AG04449 (cell line): Measurements from ENCODE around the gene F2.

ENCODE experiments used
- CTCF ChIA-PET: fragments of 350-600 bp; formaldehyde crosslinking; extraction: SDS; loops from one replicate; lab custom pipeline; 2021; ENCODE audit warnings: antibody characterized with exemption; lab: Yijun Ruan, JAX
- POLR2A ChIA-PET: fragments of 400-600, 350-600 bp; formaldehyde crosslinking; extraction: SDS; loops from one replicate; lab custom pipeline; 2020; ENCODE audit warnings: antibody characterized with exemption, inconsistent platforms; lab: Yijun Ruan, JAX
- DNase-seq: peaks from one replicate; pipeline ENCODE4 v3.0.0-alpha.2; 2010; ENCODE audit warnings: low read depth, low spot score
- H3K4me3 ChIP-seq: 2 replicates; pipeline ENCODE4 v1.5.1; 2011; ENCODE audit warnings: low read depth, mild to moderate bottlenecking, control low read depth, low read length
- CTCF ChIP-seq: IDR thresholded peaks from one replicate; pipeline ENCODE4 v1.5.1; 2011; ENCODE audit warnings: mild to moderate bottlenecking, moderate library complexity, low read length, control low read depth, inconsistent platforms; ENCODE audit not compliant: insufficient read depth; ENCODE audit errors: missing control alignments

Gene F2

GRCh38 chr11:46738887-46739286 lies 19.9 kb downstream of the F2 start:
- DNase-seq = no peak
- POLR2A ChIA-PET = no interaction called here

GRCh38 chr11:46741600-46742484 lies 22.8 kb downstream of the F2 start:
- H3K4me3 ChIP-seq = no peak overlapping the region
- DNase-seq = no peak
- no peak for TF ChIP-seq CTCF
- CTCF ChIA-PET = no interaction called here
- POLR2A ChIA-PET = interaction anchor here (0.6 kb wide), 1 partner anchor 913 kb away, joined by 3 read pairs; no protein-coding TSS in a partner anchor

More at GRCh38 chr11:46738887-46739286, 19.9 kb downstream of the F2 start:
- TF ChIP-seq CTCF = no peak
- H3K4me3 ChIP-seq = no peak overlapping the region
- CTCF ChIA-PET = no interaction called here

GRCh38 chr11:46743043-46743442 lies 24.0 kb downstream of the F2 start:
- ChIA-PET CTCF (interaction anchor here (1.7 kb wide), 1 partner anchor 44 kb away, joined by 6 read pairs; no protein-coding TSS in a partner anchor), POLR2A (no interaction called here)
- no peak overlapping the region for H3K4me3 ChIP-seq
- DNase-seq = no peak
- TF ChIP-seq CTCF = no peak

DNA sequence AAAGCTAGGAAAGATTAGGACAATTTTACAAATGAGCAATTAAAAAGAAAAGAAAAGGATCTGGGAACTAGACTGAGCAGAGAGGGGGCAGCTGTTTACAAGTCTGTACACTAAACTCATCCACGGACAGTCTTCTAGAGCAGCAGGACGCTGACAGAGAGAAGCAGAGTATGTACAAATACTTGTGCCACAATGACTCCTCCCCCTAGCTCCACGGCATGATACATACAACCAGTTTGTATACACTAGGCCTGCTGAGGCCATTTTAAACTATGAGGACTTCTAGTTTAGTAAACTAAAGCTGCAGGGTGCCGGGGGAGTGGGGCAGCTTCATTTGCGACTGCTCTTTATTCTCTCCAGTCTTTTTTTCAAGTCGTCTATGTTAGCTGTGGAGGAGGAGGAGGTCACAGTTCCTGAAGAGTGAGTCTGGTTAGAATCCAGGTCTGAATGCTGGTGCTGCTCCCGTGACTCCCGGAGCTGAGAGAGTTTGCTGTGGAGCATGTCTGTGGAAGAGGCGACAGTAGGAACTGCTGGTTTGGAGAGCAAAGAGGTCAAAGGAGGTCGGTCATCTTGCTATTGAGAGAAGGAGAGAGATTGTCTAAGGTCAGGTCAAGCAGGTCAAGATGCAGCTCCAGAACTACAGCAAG lies 24.8 kb downstream of the F2 start:
- TF ChIP-seq CTCF = no peak
- POLR2A ChIA-PET = no interaction called here
- no peak overlapping the region for H3K4me3 ChIP-seq
- no peak for DNase-seq
- CTCF ChIA-PET = interaction anchor here (1.0 to 1.7 kb wide), 2 partner anchors 18 to 43 kb away, joined by 3 to 6 read pairs; no protein-coding TSS in a partner anchor

DNA sequence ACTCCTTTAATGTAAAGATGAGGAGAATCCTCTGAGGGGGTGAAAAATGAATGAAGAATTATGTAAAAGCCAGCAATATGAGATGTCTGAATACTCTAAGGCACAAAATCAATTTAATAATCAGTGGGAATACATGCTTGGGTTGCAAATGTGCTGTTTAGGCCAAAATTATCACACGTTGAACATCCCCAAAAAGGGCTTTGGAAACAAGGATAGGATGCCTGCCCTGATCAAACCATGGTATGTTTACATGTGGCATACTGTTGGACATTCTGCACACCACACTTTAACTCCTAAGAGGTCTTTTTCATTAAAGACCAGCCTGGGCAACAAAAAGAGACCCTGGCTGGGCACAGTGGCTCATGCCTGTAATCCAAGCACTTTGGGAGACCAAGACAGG lies 26.3 kb downstream of the F2 start:
- ChIA-PET CTCF (no interaction called here), POLR2A (no interaction called here)
- no peak overlapping the region for H3K4me3 ChIP-seq
- TF ChIP-seq CTCF = no peak
- no peak for DNase-seq

- CTCF ChIA-PET = no interaction called here
- no peak for TF ChIP-seq CTCF
- H3K4me3 ChIP-seq = no peak overlapping the region
- POLR2A ChIA-PET = no interaction called here
- DNase-seq = no peak
These were observed 27.0 kb downstream of the F2 start for GRCh38 chr11:46745995-46746394.
